ENCODE results near the gene PROK1.

PROK1 gene

DNA sequence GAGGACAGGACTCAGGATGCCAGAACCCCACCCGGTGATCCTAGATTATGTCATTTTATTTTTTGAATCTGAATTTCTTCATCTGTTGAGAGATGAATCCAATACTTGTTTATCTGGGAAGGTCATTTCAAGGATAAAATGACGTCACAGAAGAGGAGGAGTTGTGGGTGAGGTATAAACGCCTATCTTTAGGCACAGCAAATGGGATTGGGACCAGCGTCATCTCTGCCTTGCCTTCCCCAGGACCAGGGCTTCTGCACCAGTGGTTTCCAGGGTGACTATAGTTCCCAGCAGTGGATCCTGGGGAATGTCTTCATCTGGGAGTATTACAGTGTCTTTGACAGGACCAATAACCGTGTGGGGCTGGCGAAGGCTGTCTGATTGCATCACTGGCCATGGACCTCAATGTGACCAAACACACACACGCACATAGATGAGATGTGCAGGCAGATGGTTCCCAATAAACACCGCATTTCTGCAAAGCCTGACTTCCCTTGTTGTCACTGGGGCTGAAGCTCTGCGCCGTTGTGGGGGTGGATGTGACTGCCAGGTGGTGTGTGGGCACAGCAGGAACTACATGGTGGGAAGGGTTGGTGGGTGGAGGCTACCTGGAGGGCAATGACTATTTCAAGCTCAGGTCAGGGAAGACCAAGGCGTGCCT lies 40.0 kb downstream of the PROK1 start:
- DNase-seq = no peak

DNA sequence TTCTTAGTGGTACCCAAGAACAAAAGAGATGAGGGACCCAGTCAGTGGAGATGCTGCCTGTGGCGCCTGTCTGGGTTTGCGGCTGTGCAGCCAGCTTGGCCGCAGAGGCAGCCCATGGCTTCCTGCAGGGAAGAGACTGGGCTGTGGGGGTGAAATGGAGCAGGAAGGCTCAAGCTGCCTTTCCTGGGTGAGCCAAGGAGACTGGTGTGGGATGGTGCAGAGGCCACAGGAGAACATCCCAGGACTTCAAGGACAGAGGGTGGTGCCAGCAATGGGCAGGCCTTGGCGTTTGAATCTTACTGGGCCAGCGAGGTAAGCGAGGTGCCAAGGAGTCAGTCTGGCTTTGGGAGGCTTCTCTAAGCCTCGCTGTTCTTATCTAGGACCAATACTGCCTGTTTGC lies 41.6 kb downstream of the PROK1 start:
- no peak for DNase-seq

DNA sequence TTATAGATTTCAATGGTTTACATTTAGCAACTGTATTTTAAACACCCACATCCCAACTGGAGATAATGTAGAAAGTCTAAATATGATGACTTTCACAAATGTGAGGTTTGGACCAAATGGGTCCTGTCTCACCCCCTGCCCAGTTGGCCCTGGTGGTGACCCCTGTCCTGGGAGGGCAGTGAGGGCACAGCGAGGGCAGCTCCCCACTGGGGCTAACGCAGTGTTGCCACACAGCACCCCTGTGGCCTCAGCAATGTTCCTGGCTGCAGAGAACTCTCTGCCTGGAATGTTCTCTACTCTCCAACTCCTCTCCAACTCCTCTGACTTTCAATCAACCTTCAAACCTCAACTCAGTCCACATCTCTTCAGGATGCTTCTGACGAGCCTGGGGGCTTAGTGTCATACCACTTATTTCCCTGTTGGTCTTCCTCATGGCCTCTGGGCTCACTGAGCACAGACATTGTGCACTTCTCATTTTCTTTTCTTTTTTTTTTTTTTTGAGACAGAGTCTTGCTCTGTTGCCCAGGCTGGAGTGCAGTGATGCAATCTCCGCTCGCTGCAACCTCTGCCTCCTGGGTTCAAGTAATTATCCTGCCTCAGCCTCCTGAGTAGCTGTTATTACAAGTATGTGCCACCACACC lies 42.2 kb downstream of the PROK1 start:
- no peak for DNase-seq

DNA sequence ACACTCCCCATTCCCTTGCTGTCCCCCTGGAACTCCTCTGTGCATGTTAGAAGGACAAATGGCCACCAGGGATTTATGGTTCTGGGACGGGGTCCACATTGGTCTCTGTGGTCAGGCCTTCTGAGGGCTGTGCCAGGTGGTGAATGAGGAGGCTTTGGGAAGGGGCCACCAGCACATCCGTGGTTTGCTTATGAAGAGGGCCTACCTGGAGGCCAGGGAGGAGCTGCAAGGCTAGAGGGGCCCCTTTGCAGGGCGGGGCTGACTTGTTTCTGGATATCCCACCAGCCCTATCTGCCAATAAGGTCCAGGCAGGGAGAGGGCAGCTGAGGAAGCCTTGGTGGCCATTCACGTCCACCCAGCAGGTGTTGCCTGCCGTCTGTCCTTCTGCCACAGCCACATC lies 43.1 kb downstream of the PROK1 start:
- DNase-seq = no peak

- DNase-seq = peak in 2 of 3 experiments; percentile 11 to 21
These were observed 43.8 kb downstream of the PROK1 start for GRCh38 chr1:110494522-110495406.

- peak; percentile 66 to 88 (median 81) for DNase-seq
These were observed 45.1 kb downstream of the PROK1 start for GRCh38 chr1:110495926-110496600.

GRCh38 chr1:110498270-110498669 lies 47.3 kb downstream of the PROK1 start:
- DNase-seq = no peak

DNA sequence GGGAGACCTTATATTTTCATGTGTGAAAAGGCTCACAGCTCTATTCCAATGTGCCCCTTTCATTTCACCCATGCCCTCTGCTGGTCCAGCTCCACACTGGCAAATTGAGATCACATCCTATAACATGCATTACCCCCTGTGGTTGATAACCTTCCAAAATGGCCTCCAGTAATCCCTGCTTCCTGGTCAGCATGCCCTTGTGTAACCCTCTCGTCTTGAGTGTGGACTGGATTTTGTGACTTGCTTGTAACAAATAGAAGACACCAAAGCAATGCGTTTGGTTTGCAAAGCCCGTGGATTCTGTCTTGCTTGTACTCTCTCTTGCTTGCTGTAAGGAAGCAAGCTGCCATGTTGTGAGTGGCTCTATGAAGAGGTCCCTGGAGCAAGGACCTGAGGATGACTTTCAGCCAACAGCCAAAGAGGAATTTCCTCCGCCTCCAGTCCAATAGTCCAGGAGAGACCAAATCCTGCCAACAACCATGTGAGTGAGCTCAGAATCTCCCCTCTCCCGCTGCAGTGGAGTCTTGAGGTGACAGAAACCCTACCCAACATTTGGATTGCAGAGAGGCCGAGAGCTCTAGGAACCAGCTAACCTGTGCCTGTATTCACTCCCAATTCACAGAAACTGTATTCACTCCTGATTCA lies 50.7 kb downstream of the PROK1 start:
- DNase-seq = no peak

- no peak for DNase-seq
These were observed 51.6 kb downstream of the PROK1 start for GRCh38 chr1:110502402-110503151.

- DNase-seq = no peak
These were observed 52.5 kb downstream of the PROK1 start for GRCh38 chr1:110503471-110503870.

- DNase-seq = no peak
These were observed 53.3 kb downstream of the PROK1 start for GRCh38 chr1:110504226-110504625.

GRCh38 chr1:110505596-110505995 lies 54.6 kb downstream of the PROK1 start:
- DNase-seq = no peak

DNA sequence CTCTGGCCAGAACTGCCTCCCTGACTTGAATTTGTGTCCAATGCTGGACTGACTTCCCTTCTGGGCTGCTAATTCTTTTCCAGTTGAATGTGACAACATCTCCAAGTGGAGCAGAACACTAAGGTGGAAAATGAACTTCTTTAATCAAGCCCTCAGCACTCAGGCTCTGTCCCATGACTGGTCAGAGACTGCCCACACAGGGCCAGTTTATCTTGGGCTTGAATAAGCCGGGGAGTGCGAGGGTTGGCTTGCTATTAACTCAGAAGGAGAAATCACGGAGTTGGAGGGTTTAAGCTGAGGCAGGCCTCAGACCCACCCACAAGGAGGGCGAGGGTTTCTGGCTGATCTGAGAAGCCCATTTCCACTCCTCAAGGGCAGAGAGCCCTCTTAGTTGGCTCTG lies 55.6 kb downstream of the PROK1 start:
- no peak for DNase-seq

All from NCI-H1417 (cell line).